GM12864 (cell line): Measurements from ENCODE around the gene IST1.

Source experiments
- DNase-seq: peaks from one replicate; pipeline ENCODE4 v3.0.0-alpha.2; 2011; ENCODE audit warnings: low read depth
- H3K4me3 ChIP-seq: 2 replicates; pipeline ENCODE4 v1.5.1; 2011; ENCODE audit warnings: mild to moderate bottlenecking, low read depth, low read length, control low read depth
- TF ChIP-seq, protein P1 (sequence below): IDR thresholded peaks from 2 replicates; pipeline ENCODE4 v1.5.1; 2011; ENCODE audit warnings: low read depth, mild to moderate bottlenecking, moderate library complexity, low read length, control low read depth, inconsistent platforms; ENCODE audit errors: missing control alignments

IST1 gene

DNA sequence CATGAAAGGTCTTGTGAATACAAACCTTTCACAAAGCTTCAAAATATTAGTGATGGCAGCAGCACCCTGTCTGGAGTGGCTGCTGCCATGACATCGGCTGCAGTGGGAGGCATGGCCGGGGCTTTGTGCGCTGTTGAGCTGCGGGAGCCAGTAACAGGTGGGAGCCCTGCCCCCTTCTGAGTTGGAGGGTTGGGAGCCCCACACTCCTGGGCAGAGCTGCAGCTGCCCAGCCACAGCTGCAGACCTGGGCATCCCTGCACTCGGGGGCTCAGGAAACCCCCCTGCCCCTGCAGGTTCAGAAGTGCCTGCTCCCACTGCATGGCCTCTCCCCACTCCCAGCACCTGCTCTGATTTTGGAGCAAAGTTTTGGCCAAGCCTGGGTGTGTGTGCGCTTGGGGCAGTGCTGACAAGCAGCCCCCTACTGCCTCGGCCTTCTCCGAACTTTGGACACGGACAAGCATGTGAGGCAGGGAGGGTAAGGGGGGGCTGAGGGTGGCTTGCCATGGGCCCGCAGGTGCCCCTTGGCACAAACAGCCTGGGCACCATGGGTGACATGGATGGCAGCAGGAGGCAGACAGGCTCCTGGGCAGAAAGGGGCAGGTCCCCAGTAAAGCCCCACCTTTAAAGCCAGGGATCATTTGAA, 42.7 kb downstream of the IST1 start:
- TF ChIP-seq, protein P1, sequence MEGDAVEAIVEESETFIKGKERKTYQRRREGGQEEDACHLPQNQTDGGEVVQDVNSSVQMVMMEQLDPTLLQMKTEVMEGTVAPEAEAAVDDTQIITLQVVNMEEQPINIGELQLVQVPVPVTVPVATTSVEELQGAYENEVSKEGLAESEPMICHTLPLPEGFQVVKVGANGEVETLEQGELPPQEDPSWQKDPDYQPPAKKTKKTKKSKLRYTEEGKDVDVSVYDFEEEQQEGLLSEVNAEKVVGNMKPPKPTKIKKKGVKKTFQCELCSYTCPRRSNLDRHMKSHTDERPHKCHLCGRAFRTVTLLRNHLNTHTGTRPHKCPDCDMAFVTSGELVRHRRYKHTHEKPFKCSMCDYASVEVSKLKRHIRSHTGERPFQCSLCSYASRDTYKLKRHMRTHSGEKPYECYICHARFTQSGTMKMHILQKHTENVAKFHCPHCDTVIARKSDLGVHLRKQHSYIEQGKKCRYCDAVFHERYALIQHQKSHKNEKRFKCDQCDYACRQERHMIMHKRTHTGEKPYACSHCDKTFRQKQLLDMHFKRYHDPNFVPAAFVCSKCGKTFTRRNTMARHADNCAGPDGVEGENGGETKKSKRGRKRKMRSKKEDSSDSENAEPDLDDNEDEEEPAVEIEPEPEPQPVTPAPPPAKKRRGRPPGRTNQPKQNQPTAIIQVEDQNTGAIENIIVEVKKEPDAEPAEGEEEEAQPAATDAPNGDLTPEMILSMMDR, result no peak
- DNase-seq, result no peak
- H3K4me3 ChIP-seq, result no peak overlapping the region

DNA sequence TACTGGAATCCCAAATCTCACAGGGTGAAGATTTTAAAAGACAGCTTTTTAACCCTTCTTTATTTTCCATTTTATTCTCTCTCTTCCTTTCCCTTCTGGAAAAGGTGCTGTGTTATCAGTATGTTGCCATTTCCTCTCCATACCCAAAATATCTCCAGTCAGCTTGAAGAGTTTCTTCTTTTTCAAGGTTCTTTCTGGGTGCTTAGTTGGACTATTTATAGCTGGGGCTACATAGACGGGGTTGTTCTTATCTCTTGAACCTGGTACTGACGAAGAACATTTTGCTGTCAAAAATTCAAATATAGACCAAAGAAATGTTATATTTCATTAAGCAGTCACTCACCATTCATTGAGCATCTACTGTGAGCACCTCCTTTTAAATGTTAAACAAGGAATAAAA, 48.6 kb downstream of the IST1 start:
- no peak overlapping the region for H3K4me3 ChIP-seq
- DNase-seq, result no peak
- TF ChIP-seq, protein P1, result no peak

DNA sequence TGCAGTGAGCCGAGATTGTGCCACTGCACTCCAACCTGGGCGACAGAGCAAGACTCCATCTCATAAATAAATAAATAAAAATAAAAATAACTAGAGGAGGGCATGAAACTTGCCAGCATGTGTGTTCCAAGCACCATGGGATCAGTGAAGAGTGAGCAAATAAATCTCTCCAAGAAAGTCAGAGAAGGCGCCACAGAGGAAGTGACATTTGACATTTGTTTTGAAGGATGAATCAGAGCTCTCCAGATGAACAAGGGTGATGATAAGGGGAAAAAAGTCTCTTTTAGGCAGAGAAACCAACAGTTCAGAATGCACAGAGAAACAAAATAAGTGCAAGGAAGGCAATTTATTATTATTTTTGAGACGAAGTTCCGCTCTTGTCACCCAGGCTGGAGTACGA, 50.3 kb downstream of the IST1 start:
- H3K4me3 ChIP-seq, result no peak overlapping the region
- TF ChIP-seq, protein P1, result no peak
- DNase-seq, result no peak

DNA sequence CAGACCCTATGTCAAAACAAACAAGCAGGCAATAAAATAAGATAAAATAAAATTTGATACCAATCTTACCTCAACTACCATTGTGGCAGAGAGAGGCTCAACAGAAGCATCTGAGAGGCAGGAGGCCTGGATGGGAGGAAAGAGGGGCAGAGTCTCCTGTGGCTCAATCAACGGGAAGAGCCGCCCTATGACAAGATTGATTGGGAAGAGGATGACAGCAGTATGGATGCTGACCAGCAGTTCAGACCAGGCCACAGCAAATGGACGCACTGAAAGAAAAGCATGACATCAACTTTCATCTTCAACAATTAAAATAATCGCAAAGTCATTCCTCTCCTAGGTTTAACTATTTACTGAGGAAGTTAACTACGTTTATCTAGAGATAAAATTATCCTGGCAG, 57.5 kb downstream of the IST1 start:
- TF ChIP-seq, protein P1, result no peak
- DNase-seq, result no peak
- no peak overlapping the region for H3K4me3 ChIP-seq

GRCh38 chr16:71954180-71954579, 58.8 kb downstream of the IST1 start:
- DNase-seq, result no peak
- no peak overlapping the region for H3K4me3 ChIP-seq
- TF ChIP-seq, protein P1, result no peak

- TF ChIP-seq, protein P1, result no peak
- DNase-seq, result no peak
These were observed 59.4 kb downstream of the IST1 start for GRCh38 chr16:71954699-71955195.

GRCh38 chr16:71956486-71956885, 61.2 kb downstream of the IST1 start:
- DNase-seq, result peak; percentile 13
- H3K4me3 ChIP-seq, result no peak overlapping the region
- TF ChIP-seq, protein P1, result no peak

More at GRCh38 chr16:71954699-71955195, 59.4 kb downstream of the IST1 start:
- no peak overlapping the region for H3K4me3 ChIP-seq
